GM12892 (cell line): ENCODE results near the gene ADSS1.

ENCODE experiments used
- POLR2A ChIP-seq: IDR thresholded peaks from 2 replicates; pipeline ENCODE4 v1.6.1; 2011; ENCODE audit warnings: low read depth, low read length, control low read depth
- TAF1 ChIP-seq: IDR thresholded peaks from 2 replicates; pipeline ENCODE4 v1.6.1; 2011; ENCODE audit warnings: low read depth, mild to moderate bottlenecking, control low read depth, low read length, borderline replicate concordance

- TF ChIP-seq TAF1 (no peak), POLR2A (no peak)
These were observed 26.7 kb upstream of the ADSS1 start for GRCh38 chr14:104697317-104697703.
